CD4-positive, alpha-beta T cell treated with Interleukin-4 for 4 hours (primary cell): ENCODE data around the gene SCN2B.

Experiments
- DNase-seq: peaks from one replicate; pipeline ENCODE4 v3.0.0-alpha.2; 2020

The SCN2B gene

GRCh38 chr11:118175993-118176777, at the start of gene SCN2B:
SCN2B (minus strand) TSS chr11:118176639; CDS start chr11:118176431, 208 bp downstream.
- no peak for DNase-seq

GRCh38 chr11:118224511-118225188, 48.2 kb upstream of the SCN2B start, which contains the start of gene JAML:
JAML (minus strand) TSS chr11:118225011; CDS start chr11:118214866, 10,145 bp downstream.
- DNase-seq = peak; percentile 83

- peak; percentile 41 for DNase-seq
Measured at GRCh38 chr11:118223992-118224391, 47.6 kb upstream of the SCN2B start.

GRCh38 chr11:118223570-118223969, 47.1 kb upstream of the SCN2B start:
- DNase-seq = no peak

- DNase-seq = no peak
Measured at GRCh38 chr11:118222437-118222836, 46.0 kb upstream of the SCN2B start.

- DNase-seq = no peak
Measured at GRCh38 chr11:118221419-118221818, 45.0 kb upstream of the SCN2B start.

GRCh38 chr11:118219732-118220131, 43.3 kb upstream of the SCN2B start:
- DNase-seq = no peak

- DNase-seq = no peak
Measured at GRCh38 chr11:118219244-118219643, 42.8 kb upstream of the SCN2B start.

- DNase-seq = peak; percentile 66
Measured at GRCh38 chr11:118217575-118217974, 41.1 kb upstream of the SCN2B start.

- peak; percentile 73 for DNase-seq
Measured at GRCh38 chr11:118216621-118217481, 40.4 kb upstream of the SCN2B start.

GRCh38 chr11:118215765-118216164, 39.3 kb upstream of the SCN2B start:
- DNase-seq = no peak

- DNase-seq = no peak
Measured at GRCh38 chr11:118215262-118215661, 38.8 kb upstream of the SCN2B start.

- no peak for DNase-seq
Measured at GRCh38 chr11:118214210-118214914, 37.9 kb upstream of the SCN2B start.

GRCh38 chr11:118213781-118214180, 37.3 kb upstream of the SCN2B start:
- DNase-seq = no peak

- no peak for DNase-seq
Measured at GRCh38 chr11:118213201-118213600, 36.8 kb upstream of the SCN2B start.

GRCh38 chr11:118212781-118213191, 36.3 kb upstream of the SCN2B start:
- no peak for DNase-seq

- no peak for DNase-seq
Measured at GRCh38 chr11:118212131-118212725, 35.8 kb upstream of the SCN2B start.

- DNase-seq = no peak
Measured at GRCh38 chr11:118211006-118211405, 34.6 kb upstream of the SCN2B start.

- no peak for DNase-seq
Measured at GRCh38 chr11:118210323-118210722, 33.9 kb upstream of the SCN2B start.

GRCh38 chr11:118209033-118209432, 32.6 kb upstream of the SCN2B start:
- no peak for DNase-seq

GRCh38 chr11:118207079-118207478, 30.6 kb upstream of the SCN2B start:
- DNase-seq = no peak

GRCh38 chr11:118206391-118207031, 30.1 kb upstream of the SCN2B start:
- no peak for DNase-seq
